Progenitor cell of endocrine pancreas (in vitro differentiated cells): Measurements from ENCODE around the gene SSH2. TPM values are rescaled to one million over a fixed set of nuclear protein-coding genes. Genes with fewer than 3 reads are reported as not detected.

Experiments used
- DNase-seq: peaks from one replicate; pipeline ENCODE4 v3.0.0; 2021; ENCODE audit warnings: low spot score; ENCODE audit not compliant: unreplicated experiment
- H3K27ac Mint-ChIP-seq: 2 replicates; pipeline ENCODE4 v1.8.0; 2021; ENCODE audit warnings: mild to moderate bottlenecking, moderate library complexity, mixed read lengths
- H3K27me3 Mint-ChIP-seq: 2 replicates; pipeline ENCODE4 v1.8.0; 2021; ENCODE audit warnings: mixed read lengths
- H3K36me3 Mint-ChIP-seq: 2 replicates; pipeline ENCODE4 v1.8.0; 2022; ENCODE audit warnings: mixed read lengths; ENCODE audit not compliant: insufficient read depth
- H3K4me1 Mint-ChIP-seq: 2 replicates; pipeline ENCODE4 v1.8.0; 2021; ENCODE audit warnings: low read depth, mixed read lengths
- H3K4me3 Mint-ChIP-seq: 2 replicates; pipeline ENCODE4 v1.8.0; 2021; ENCODE audit warnings: low read depth, mild to moderate bottlenecking, moderate library complexity, mixed read lengths
- H3K9me3 Mint-ChIP-seq: 2 replicates; pipeline ENCODE4 v1.8.0; 2021; ENCODE audit warnings: low read depth, mixed read lengths
- total RNA-seq: library from RNA; stranded (reverse); gene quantifications from 2 replicates; pipeline ENCODE4 v1.2.1, GENCODE V29; 2021
- TF ChIP-seq, protein P1 (sequence below): fragments of 200-600 bp; sonication (generic); IDR thresholded peaks from one replicate; pipeline ENCODE4 v1.5.0; 2021; ENCODE audit warnings: antibody characterized with exemption, mild to moderate bottlenecking; ENCODE audit not compliant: unreplicated experiment

The SSH2 gene
- total RNA-seq, 1 donor from 2014 or later, result 20.7 TPM

- Mint-ChIP-seq H3K4me3 (no peak overlapping the region), H3K9me3 (no peaks in the 10 kb centered on the region), H3K27me3 (no peaks in the 10 kb centered on the region), H3K4me1 (peaks cover 15% of the 10 kb centered on the region), H3K36me3 (peaks cover 8% of the 10 kb centered on the region), H3K27ac (no peak overlapping the region)
- DNase-seq, result no peak
- TF ChIP-seq, protein P1, sequence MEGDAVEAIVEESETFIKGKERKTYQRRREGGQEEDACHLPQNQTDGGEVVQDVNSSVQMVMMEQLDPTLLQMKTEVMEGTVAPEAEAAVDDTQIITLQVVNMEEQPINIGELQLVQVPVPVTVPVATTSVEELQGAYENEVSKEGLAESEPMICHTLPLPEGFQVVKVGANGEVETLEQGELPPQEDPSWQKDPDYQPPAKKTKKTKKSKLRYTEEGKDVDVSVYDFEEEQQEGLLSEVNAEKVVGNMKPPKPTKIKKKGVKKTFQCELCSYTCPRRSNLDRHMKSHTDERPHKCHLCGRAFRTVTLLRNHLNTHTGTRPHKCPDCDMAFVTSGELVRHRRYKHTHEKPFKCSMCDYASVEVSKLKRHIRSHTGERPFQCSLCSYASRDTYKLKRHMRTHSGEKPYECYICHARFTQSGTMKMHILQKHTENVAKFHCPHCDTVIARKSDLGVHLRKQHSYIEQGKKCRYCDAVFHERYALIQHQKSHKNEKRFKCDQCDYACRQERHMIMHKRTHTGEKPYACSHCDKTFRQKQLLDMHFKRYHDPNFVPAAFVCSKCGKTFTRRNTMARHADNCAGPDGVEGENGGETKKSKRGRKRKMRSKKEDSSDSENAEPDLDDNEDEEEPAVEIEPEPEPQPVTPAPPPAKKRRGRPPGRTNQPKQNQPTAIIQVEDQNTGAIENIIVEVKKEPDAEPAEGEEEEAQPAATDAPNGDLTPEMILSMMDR, result no peak
These were observed 345.5 kb downstream of the SSH2 start for GRCh38 chr17:29584452-29585079.

GRCh38 chr17:29583324-29584248 lies 346.4 kb downstream of the SSH2 start:
- DNase-seq, result no peak
- H3K27ac Mint-ChIP-seq, result no peak overlapping the region
- peaks cover 11% of the 10 kb centered on the region for H3K36me3 Mint-ChIP-seq
- no peak overlapping the region for H3K4me3 Mint-ChIP-seq
- no peaks in the 10 kb centered on the region for H3K27me3 Mint-ChIP-seq
- H3K4me1 Mint-ChIP-seq, result peaks cover 15% of the 10 kb centered on the region
- TF ChIP-seq, protein P1, result no peak
- H3K9me3 Mint-ChIP-seq, result no peaks in the 10 kb centered on the region

GRCh38 chr17:29582772-29583171 lies 347.3 kb downstream of the SSH2 start:
- peaks cover 13% of the 10 kb centered on the region for H3K36me3 Mint-ChIP-seq
- peaks cover 9% of the 10 kb centered on the region for H3K4me1 Mint-ChIP-seq
- TF ChIP-seq, protein P1, result no peak
- no peak for DNase-seq
- H3K9me3 Mint-ChIP-seq, result no peaks in the 10 kb centered on the region
- H3K27me3 Mint-ChIP-seq, result no peaks in the 10 kb centered on the region
- H3K4me3 Mint-ChIP-seq, result no peak overlapping the region
- H3K27ac Mint-ChIP-seq, result no peak overlapping the region

- TF ChIP-seq, protein P1, result no peak
- Mint-ChIP-seq H3K36me3 (peaks cover 14% of the 10 kb centered on the region), H3K9me3 (no peaks in the 10 kb centered on the region), H3K27me3 (no peaks in the 10 kb centered on the region), H3K27ac (no peak overlapping the region), H3K4me1 (peaks cover 9% of the 10 kb centered on the region), H3K4me3 (no peak overlapping the region)
- DNase-seq, result no peak
These were observed 347.7 kb downstream of the SSH2 start for GRCh38 chr17:29582254-29582765.

DNA sequence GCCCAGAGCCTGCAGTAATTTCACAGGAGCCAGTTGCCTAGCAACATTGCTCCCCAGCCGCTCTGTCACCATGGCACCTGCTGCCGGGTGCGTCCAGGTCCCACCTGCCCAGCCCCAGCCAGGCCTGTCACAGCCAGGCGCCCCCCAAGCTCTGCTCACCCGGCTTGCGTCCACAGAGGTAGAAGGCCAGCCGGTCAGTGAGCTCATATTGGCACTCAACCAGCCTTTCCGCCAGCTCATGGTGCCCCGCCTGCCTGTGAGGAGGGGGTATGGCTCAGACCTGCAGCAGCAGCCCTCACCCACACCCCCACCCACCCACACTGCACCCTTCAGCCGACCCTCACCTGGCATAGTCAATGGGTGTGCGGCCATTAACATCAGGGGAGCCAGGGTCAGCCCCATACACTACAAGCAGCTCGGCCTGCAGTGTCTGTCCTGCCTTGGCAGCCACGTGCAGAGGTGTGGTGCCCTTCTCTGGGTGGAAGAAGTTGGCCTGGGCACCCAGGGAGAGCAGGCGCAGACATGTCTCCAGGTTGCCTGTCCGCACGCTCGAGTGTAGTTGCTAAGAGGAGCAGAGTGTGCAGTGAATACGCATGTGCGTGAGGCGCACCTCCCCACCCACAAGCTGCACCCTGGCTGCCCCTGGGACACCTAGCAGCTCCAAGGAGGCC lies 348.3 kb downstream of the SSH2 start:
- DNase-seq, result no peak
- Mint-ChIP-seq H3K36me3 (peaks cover 14% of the 10 kb centered on the region), H3K4me3 (no peak overlapping the region), H3K4me1 (peaks cover 9% of the 10 kb centered on the region), H3K27ac (no peak overlapping the region), H3K9me3 (no peaks in the 10 kb centered on the region), H3K27me3 (no peaks in the 10 kb centered on the region)
- TF ChIP-seq, protein P1, result no peak
